ENCODE measurements around the gene LEFTY2.
A peak's percentile ranks its signal among the peaks of the same experiment; 100 is the strongest.

Gene LEFTY2

DNA sequence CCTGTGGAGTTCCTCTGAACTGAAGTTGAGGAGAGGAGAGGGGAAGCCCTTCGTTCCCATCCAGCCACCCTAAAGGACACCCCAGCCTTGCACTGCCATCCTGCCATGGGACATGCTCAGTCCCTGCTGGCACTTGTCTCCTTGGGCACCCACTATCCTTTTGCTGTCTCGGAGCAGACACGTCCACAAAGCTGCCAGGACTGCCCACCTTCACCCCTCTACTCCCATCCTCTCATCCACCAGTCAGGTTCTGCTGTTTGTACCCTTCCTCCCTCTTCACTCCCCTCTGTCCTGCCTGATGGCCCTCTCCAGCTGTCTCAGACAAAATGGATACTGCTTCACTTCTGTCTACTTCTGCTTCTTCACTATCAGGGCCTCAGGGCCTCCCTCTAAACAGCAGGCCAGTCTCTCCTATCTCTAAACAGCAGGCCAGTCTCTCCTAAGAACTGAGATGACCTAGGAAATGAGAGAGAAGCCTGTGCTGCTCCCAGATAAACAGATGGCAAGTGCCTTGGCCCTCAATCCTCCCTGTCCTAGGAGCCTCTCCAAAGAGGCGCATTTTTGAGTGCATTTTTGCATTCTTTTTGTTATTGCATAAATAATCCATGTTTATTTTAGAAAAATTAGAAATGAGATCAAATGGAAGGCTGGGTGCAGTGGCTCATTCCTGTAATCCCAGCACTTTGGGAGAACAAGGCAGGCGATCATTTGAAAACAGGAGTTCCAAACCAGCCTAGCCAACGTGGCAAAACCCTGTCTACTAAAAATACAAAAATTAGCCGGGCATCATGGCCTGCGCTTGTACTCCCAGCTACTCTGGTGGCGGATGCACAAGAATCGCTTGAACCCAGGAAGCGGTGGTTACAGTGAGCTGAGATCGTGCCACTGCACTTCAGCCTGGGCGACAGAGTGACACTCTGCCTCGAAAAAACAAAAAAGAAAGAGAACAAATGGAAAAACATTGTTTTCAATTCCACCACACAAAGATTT is 12.5 kb downstream of the LEFTY2 start:
- no peak for DNase-seq

DNA sequence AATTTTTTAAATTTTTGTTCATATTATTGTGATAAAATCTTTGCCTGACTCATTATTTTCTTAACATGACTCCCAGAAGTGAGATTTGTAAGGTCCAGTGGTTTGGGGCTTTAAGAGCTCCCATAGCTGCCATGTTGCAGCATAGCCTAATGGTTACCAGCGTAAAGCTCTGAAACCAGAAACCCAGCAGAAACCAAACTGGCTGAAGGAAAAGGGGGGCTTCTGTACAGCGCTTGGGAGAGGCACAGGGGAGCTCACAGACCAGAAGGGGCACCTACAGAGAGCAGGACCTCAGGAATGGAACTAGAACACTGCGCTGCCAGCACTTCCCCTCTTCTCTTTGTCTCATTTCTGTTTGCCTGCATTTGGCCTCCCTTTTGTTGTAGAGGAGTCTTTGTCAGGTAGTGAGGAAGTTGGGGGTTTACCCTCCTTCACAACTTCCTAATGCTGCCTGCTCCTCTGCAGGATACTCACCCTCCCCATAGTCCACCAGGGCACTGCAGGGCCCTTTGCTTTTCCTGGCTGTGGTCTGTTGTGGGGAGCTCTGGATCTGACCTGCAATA is 14.4 kb downstream of the LEFTY2 start:
- no peak for DNase-seq

DNA sequence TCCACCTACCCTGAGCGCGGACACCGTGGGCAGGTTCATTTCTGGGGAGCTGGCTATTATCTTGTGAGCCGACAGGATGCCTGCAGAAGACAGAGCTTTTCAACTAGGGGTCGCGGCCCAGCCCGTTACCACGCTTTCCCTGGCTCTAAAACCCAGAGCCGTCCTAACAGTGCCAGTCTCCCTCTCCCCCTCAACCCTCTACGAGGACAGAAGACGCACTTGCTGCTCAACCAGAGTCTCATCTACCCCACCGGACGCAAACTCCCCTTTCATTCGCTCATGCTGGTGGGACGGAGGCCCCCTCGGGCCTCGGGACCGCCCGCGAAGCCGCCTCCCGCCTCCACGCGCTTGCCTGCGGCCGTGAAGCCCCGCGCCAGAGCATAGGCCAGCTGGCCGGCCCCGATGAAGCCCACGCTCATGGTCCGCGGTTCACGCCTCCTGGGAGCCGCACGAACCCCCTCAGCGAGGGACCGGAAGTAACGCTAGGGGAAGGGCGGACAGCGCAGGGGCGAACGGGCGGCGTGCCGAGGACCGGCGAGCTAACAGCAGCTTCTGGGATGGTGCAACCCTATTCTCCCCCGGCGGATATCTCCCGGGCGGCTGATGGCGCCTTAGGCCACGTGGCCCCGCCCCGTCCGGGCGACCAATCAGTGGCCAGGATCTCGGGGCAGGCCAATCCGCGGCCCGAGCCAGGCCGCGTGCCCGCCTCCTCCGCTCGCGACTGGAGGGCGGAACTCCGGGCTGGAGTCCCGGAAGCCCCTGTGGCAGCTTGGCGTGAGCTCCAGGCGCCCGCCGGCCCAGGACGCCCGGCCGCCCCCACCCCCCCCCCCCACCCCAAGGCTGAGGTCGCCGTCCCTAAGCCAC is 17.1 kb downstream of the LEFTY2 start, which contains the start of gene PYCR2:
Gene PYCR2, minus strand, starts transcription at position 559 of the 864 bp plus-strand sequence. Its CDS starts 140 bp downstream, at position 419.
- peak; percentile 98 for DNase-seq

DNA sequence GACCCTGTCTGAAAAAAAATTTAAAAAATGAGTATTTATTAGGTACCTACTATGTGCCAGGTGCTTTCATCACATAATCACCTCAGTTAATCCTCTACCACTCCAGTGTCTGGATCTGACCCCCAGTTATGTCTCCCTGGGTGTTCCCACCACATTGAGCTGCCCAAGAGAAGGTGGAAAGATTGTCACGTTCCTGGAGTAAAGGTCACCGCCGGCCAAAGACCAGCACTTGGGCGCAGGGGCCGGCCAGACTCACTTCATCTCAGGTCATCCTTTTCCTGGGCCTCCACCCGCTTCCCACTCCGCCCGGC is 17.7 kb downstream of the LEFTY2 start:
- DNase-seq, result no peak

DNA sequence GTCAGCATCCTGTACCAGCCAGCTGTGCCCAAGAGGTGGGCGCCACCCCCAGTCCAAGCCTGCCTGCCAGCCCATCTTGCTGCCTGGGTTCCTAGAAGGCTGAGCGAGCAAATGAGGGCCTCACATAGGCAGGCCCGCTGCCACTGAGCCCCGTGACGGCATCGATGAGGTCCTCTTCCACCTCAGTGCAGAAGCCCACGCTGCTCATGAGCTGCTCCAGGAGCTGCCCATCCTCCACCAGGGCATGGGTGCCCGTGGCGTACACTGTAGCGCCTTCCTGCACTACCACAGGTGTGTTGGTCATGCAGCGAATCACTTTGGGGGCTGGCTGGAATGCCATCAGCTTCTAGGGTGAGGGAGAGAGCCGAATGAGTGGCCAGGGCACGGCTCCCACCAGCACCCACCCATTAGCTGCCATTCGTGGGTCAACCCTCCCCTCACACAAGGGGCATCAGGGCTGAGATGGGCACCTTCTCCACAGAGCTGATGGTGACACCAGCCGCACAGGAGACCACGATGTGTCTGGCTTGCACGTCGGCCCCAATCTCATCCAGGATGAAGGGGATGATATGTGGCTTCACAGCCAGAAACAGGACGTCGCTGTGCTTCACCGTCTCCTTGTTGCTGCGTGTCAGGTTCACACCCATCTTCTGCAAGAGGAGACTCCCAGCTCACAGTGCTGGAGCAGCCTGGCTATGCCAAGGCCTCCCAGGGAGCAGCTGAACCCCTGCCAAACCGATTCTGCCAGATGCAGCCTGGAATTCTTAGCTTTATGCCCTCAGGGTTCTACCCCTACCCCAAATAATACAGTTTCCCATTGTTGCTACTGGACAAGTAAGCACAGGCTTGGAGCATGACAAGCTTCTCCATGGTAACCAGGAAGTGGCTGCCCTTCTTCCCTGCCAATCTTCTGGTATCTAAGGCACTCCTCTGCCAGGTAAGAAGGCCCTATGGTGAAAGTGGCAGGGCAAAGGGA is 19.0 kb downstream of the LEFTY2 start:
- DNase-seq, result no peak

DNA sequence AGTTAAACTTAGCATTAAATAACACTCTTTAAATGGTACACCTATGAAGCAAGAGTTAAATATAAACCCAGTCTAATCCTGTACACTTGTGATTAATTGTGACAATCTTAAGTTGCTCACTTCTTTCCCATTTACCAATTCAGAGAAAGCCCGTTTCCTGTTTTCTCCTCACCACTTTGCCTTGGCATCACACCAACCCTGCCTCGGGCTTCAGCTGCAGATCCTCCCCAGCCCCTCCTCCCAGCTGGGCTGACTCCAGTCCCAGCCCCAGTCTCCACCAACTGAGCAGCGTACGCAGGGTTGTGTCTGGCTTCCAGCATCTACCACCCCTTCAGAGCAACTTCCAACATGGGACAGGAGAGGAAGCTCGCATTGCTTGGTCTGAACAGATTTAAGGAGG is 21.1 kb downstream of the LEFTY2 start:
- peak; percentile 6 for DNase-seq

DNA sequence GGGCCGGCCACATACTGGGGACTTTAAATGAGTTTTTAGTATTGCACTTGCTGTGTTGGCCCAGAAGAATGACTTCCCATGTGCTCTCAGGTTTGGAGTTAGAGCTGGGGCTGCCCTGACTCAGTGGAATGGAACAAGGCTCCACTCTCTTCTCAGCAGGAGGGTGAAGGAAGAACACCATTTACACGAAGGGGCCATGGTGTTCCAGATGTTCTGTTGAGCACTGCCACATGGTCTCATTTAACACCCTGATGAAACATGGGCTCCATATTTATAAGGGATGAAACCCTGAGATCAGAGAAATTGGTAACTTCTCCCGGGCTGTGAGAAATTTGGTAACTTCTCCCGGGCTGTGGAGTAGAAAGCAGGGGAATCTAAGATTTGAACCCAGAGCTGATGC is 22.7 kb downstream of the LEFTY2 start:
- no peak for DNase-seq

DNA sequence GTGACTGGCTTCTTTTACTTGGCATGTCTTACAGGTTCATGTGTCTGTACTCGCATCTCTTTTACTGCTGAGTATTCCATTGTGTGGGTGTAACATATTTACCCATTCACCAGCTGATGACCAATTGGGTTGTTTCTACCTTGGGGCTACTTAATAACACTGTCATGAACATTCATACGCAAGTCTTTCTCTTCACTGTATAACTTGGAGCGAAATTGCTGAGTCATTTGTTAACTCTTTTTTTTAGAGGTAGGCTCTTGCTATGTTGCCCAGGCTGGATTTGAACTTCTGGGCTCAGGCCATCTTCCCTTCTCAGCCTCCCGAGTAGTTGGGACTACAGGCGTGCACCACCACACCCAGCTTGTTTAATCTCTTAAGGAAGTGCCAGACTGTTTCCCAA is 23.5 kb downstream of the LEFTY2 start:
- DNase-seq, result no peak

DNA sequence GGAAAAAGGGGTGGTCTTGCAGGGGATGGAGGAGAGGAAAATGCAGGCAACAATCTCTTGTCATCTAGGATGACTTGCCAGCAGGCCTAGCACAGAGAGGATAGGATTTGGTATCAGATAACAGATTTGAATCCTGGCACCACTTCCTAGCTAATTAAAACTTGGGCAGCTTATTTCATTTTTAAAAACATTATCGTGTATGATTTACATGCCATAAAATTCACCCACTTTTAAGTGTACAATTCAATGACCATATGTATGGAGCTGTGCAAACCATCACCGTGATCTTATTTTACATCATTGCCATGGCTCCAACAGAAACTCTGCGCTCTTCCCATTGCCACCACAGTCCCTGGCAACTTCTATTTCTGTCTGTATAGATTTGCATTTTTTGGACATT is 23.9 kb downstream of the LEFTY2 start:
- DNase-seq, result no peak

DNA sequence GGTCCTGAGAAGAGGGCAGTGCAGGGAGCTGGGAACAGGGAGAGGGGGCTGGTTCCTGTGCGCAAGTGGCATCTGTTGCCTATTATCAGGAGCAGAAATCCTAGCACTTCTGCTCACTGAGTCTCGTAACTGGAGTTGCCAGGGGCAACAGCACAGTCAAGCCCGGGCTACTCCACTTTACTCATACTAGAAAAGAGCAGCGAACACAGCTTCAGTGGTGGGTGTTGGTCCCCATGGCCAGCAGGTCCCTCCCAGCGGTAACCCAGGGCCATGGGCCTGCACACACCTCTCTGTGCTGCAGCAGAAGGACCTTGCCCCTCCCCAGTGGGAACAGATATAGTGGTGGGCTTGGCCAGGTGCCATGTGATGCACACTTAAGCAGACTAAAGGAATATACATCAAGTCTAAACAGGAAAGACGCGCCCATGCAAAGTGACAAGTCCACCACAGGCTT is 25.5 kb downstream of the LEFTY2 start:
- DNase-seq, result no peak

DNA sequence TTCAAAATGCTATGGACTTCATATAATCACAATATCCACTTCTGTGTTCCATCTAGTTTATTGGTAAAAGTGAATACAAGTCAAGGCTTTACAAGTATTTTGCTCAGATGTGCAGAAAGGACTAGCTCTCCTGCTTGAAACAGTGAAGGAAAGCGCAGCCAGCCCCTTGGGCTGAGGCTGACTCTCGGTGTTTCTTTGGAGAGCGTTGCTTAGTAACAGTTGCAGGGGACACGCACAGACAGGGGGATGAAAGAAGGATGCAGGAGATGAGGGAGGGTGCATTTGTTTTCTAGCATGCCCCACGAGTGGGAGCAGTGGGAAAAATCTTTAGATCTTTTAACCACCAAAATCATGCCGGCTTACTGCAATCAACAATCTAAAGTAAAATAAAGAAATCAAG is 26.1 kb downstream of the LEFTY2 start:
- no peak for DNase-seq

DNA sequence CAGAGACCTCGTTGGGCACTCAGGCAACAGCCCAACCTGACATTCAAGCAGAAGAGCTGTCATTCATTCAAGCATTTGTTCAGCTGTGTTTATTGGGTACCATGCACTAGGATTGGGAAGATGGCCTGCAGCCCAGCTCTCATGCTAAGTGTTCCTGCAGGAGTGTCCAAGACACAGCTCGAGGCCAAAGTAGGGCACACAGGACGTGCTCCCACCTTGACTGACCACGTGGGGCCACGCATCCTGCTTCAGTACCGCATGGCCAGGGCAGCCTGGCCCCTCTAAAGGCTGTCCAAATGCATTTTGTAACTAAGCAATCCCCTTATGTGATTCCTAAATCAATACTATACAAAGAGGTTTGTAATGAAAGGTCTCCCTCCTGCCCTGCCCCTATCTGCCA is 26.6 kb downstream of the LEFTY2 start:
- no peak for DNase-seq

DNA sequence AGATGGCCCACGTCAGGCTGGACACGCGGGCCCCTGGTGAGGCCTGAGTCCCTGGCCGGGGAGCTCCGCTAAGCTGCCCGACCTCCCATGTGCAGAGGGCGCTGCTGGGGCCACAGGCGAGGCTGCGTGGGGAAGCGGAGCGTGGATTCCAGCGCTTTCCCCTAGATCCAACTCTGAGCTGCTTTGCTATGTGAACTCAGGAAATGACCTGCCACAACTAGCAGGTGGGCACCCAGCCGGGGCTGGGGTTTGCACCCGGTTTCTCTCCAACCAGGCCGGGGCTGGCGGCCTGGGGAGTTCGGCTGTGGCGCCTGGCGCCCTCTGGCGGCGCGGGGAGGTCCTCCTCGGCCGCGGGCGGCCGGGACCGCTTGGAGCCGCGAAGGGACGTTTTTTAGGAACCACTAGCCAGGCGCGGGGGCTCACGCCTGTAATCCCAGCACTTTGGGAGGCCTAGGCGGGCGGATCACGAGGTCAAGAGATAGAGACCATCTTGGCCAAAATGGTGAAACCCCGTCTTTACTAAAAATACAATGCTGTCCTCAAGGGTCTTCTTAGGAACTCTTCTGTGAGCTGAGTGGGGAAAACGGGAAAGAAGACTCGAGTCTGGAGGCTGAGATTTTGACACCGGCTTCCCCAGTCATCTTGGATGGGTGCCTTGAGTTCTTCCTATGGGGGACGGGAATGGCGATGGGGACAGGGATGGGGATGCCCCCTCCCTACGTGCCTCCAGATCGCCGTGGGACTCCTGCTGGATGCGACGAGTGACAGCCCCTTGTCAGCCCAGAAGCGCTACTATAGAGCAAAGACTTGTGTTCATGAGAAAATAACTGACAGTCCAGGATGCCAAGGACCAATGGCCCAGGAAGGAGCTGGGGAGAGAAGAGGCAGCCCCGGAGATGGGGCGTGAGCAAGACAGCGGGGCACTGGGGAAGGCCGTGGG is 29.6 kb downstream of the LEFTY2 start:
- DNase-seq, result peak; percentile 44

DNA sequence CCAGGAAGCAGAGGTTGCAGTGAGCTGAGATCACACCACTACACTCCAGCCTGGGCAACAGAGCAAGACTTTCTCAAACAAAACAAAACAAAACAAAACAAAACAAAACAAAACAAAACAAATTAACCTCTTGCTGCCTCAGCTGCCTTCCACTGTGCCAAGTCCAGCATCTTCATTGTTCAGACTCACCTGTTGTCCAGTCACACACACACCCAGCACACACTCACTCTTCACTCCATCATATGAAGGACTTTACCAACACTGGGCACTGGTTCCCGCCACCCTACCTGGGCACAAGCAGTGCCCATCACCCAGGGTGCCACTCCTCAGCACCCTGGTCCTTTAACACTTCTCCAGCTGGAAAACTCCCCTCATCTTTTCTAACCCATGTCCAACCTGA is 31.5 kb downstream of the LEFTY2 start:
- DNase-seq, result no peak

DNA sequence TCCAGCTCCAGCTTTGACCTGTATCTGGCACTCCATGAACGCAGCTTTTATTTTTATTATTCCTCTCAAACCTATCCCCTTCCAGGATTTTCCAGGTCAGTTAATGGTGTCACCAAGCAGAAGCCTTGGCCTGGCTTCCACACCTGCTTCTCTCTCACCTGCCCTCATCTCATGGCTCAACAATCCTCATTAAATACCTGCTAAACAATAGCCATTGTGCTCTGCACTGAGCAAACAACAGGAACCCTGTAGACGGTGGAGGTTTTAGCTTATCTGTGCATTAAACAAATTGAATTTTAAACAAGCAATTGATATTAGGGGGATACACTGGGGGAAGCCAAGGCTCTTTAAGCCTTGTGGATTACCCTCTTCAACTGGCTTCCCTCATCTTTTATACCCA is 32.2 kb downstream of the LEFTY2 start:
- DNase-seq, result no peak

DNA sequence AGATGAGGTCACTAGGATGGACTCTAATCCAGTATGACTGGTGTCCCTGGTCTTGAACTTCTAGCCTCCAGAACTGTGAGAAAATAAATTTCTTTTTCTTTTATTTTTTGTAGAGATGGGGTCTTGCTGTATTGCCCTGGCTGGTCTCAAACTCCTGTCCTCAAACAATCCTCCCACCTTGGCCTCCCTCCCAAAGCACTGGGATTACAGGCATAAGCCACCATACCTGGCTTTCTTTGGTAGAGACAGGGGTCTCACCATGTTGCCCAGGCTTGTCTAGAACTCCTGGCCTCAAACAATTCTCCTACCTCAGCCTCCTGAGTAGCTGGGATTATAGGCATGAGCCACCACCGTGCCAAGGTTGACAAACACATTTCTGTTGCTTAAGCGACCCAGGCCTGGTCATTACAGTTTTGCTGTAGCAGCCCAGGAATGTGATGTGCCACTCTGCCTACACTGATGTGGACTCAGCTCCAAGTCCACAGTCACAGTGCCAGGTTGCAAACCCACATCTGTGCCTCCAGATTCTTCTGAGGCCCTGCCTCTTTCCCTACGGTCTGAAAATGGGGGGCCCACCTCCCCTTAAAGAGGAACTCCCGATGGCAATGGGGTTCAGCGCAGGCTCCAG is 32.9 kb downstream of the LEFTY2 start:
- DNase-seq, result no peak

DNA sequence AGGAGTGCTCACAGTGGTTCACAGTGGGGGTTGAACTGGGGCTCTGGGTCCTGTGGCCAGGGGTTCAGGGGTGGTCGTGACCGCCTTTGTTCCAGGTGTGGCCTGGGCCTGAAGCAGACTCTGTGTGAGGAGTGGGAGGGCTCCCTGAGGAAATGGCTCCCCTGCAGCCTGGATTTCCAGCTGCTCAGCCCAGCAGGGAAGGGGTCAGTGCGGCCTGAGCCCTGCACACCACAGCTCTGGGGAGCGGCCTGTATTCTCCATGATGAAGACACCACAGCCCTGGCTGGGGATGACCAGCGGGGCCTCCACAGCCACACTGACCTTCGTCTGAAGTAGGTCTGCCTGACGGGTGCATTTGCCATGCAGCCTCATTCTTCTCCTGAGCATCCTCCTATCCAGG is 33.7 kb downstream of the LEFTY2 start:
- DNase-seq, result no peak

DNA sequence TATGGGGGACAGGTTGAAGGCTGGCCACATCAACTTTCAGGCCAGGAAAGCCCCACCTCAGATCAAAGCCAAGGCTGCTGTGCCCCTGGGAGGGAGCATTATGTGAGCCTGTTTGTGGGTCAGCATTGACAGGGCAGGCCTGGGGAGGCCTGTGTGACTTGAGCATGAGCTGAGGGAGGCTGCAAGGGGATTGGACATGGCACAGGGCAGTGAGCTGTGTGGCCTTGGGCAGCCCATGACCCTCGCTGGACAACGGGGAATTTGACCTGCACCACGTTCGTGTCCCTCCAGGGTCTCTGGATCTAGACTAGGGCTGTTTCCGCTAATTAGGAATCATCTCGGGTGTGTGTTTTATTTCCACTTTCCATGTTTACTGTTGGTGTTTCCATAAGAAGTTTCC is 34.6 kb downstream of the LEFTY2 start:
- DNase-seq, result no peak

DNA sequence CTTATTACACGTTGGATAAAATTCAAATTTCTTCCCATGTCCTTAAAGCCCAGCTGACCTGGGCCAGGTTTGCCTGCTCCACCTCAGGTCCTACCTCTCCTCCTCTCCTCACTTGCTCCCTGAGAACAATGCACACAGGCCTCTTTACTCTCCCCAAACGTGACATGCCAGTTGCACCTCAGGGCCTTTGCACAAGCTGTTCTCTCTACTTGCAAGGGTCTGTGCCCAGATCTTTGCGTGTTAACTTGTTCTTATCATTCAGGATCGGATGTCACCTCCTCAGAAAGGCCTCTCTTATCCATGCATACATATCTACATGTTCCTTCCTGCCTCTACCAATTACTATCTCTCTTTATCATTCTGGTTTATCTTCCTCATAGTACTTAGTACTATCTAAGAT is 37.4 kb downstream of the LEFTY2 start:
- no peak for DNase-seq

Measured in inflammatory macrophage treated with lipopolysaccharide for 4 hours (primary cell).